Activated CD8-positive, alpha-beta memory T cell treated with anti-CD3 and anti-CD28 coated beads, Interleukin-2, amount 10 ng/mL, durations not matched to agents 7 days and 5 days (primary cell): ENCODE results near the gene TEX29. TPM values are rescaled to one million over a fixed set of nuclear protein-coding genes. Genes with fewer than 3 reads are reported as not detected.

ENCODE experiments used
- ATAC-seq: fragments of 150-1000 bp; cut with Tn5 transposase; one replicate; pipeline ENCODE4 v1.10.0; 2021; ENCODE audit warnings: moderate library complexity
- CTCF ChIA-PET: fragments of 350-600 bp; sonication (Branson Sonifier 250); formaldehyde crosslinking; loops from one replicate; lab custom pipeline; 2021; ENCODE audit warnings: antibody characterized with exemption; lab: Charles Lee
- DNase-seq: peaks from one replicate; pipeline ENCODE4 v3.0.0-alpha.2; 2020
- H3K27ac Mint-ChIP-seq: one replicate; pipeline ENCODE4 v1.8.0; 2021; ENCODE audit warnings: mild to moderate bottlenecking, mixed read lengths
- H3K27me3 Mint-ChIP-seq: one replicate; pipeline ENCODE4 v1.8.0; 2021; ENCODE audit warnings: mixed read lengths
- H3K36me3 Mint-ChIP-seq: one replicate; pipeline ENCODE4 v1.8.0; 2021; ENCODE audit warnings: mild to moderate bottlenecking, mixed read lengths
- H3K4me1 Mint-ChIP-seq: one replicate; pipeline ENCODE4 v1.8.0; 2021; ENCODE audit warnings: mixed read lengths
- H3K4me3 Mint-ChIP-seq: one replicate; pipeline ENCODE4 v1.8.0; 2021; ENCODE audit warnings: mild to moderate bottlenecking, moderate library complexity, mixed read lengths
- H3K9me3 Mint-ChIP-seq: one replicate; pipeline ENCODE4 v1.8.0; 2022; ENCODE audit warnings: low read depth, mixed read lengths
- total RNA-seq, 2 experiments: library from RNA; stranded (reverse); gene quantifications; one replicate each; pipeline ENCODE4 v1.2.3, GENCODE V29; 2021

TEX29 gene
- total RNA-seq, 2 experiments from 2014 or later, result 0.40 to 0.96 TPM

- no peak for ATAC-seq
- no peak overlapping the region for H3K4me3 Mint-ChIP-seq
- CTCF ChIA-PET, result no interaction called here
- peaks cover 10% of the 10 kb centered on the region for H3K4me1 Mint-ChIP-seq
- H3K36me3 Mint-ChIP-seq, result peaks cover 41% of the 10 kb centered on the region
- H3K27me3 Mint-ChIP-seq, result no peaks in the 10 kb centered on the region
- H3K27ac Mint-ChIP-seq, result no peak overlapping the region
- DNase-seq, result no peak
- H3K9me3 Mint-ChIP-seq, result no peaks in the 10 kb centered on the region
These were observed 37.4 kb upstream of the TEX29 start for GRCh38 chr13:111282997-111283396.

- no peaks in the 10 kb centered on the region for H3K9me3 Mint-ChIP-seq
- DNase-seq, result no peak
- no peak overlapping the region for H3K4me3 Mint-ChIP-seq
- peaks cover 6% of the 10 kb centered on the region for H3K4me1 Mint-ChIP-seq
- H3K27ac Mint-ChIP-seq, result no peak overlapping the region
- ATAC-seq, result no peak
- peaks cover 37% of the 10 kb centered on the region for H3K36me3 Mint-ChIP-seq
- CTCF ChIA-PET, result no interaction called here
- no peaks in the 10 kb centered on the region for H3K27me3 Mint-ChIP-seq
These were observed 37.0 kb upstream of the TEX29 start for GRCh38 chr13:111283457-111283856.

GRCh38 chr13:111283991-111284390, 36.5 kb upstream of the TEX29 start:
- H3K9me3 Mint-ChIP-seq, result no peaks in the 10 kb centered on the region
- H3K27me3 Mint-ChIP-seq, result no peaks in the 10 kb centered on the region
- peaks cover 34% of the 10 kb centered on the region for H3K36me3 Mint-ChIP-seq
- CTCF ChIA-PET, result no interaction called here
- H3K27ac Mint-ChIP-seq, result no peak overlapping the region
- no peak for ATAC-seq
- DNase-seq, result no peak
- no peak overlapping the region for H3K4me3 Mint-ChIP-seq
- H3K4me1 Mint-ChIP-seq, result peaks cover 5% of the 10 kb centered on the region

GRCh38 chr13:111284565-111284964, 35.9 kb upstream of the TEX29 start:
- Mint-ChIP-seq H3K4me3 (no peak overlapping the region), H3K4me1 (peaks cover 5% of the 10 kb centered on the region), H3K27ac (no peak overlapping the region), H3K9me3 (no peaks in the 10 kb centered on the region), H3K27me3 (no peaks in the 10 kb centered on the region), H3K36me3 (peaks cover 38% of the 10 kb centered on the region)
- no peak for DNase-seq
- ATAC-seq, result no peak
- CTCF ChIA-PET, result interaction anchor here (1.4 kb wide), 1 partner anchor 115 kb away, joined by 3 read pairs; no protein-coding TSS in a partner anchor

GRCh38 chr13:111286162-111286561, 34.3 kb upstream of the TEX29 start:
- Mint-ChIP-seq H3K9me3 (no peaks in the 10 kb centered on the region), H3K4me1 (peaks cover 4% of the 10 kb centered on the region), H3K36me3 (peaks cover 32% of the 10 kb centered on the region), H3K4me3 (no peak overlapping the region), H3K27ac (no peak overlapping the region), H3K27me3 (no peaks in the 10 kb centered on the region)
- CTCF ChIA-PET, result interaction anchor here (1.5 kb wide), 1 partner anchor 9 kb away, joined by 3 read pairs; no protein-coding TSS in a partner anchor
- DNase-seq (no peak), ATAC-seq (no peak)

GRCh38 chr13:111286749-111287148, 33.7 kb upstream of the TEX29 start:
- DNase-seq, result no peak
- no peak for ATAC-seq
- H3K36me3 Mint-ChIP-seq, result peaks cover 28% of the 10 kb centered on the region
- no peaks in the 10 kb centered on the region for H3K27me3 Mint-ChIP-seq
- peaks cover under 1% of the 10 kb centered on the region for H3K4me1 Mint-ChIP-seq
- H3K9me3 Mint-ChIP-seq, result no peaks in the 10 kb centered on the region
- CTCF ChIA-PET, result interaction anchor here (1.5 kb wide), 1 partner anchor 9 kb away, joined by 3 read pairs; no protein-coding TSS in a partner anchor
- H3K4me3 Mint-ChIP-seq, result no peak overlapping the region
- no peak overlapping the region for H3K27ac Mint-ChIP-seq

GRCh38 chr13:111287201-111287600, 33.2 kb upstream of the TEX29 start:
- no peak for ATAC-seq
- H3K27me3 Mint-ChIP-seq, result no peaks in the 10 kb centered on the region
- no peaks in the 10 kb centered on the region for H3K4me1 Mint-ChIP-seq
- CTCF ChIA-PET, result no interaction called here
- H3K9me3 Mint-ChIP-seq, result no peaks in the 10 kb centered on the region
- DNase-seq, result no peak
- no peak overlapping the region for H3K27ac Mint-ChIP-seq
- H3K36me3 Mint-ChIP-seq, result peaks cover 32% of the 10 kb centered on the region
- no peak overlapping the region for H3K4me3 Mint-ChIP-seq

- ATAC-seq (no peak), DNase-seq (no peak)
- no peaks in the 10 kb centered on the region for H3K27me3 Mint-ChIP-seq
- no peaks in the 10 kb centered on the region for H3K4me1 Mint-ChIP-seq
- CTCF ChIA-PET, result no interaction called here
- no peaks in the 10 kb centered on the region for H3K9me3 Mint-ChIP-seq
- no peak overlapping the region for H3K27ac Mint-ChIP-seq
- peaks cover 40% of the 10 kb centered on the region for H3K36me3 Mint-ChIP-seq
- H3K4me3 Mint-ChIP-seq, result no peak overlapping the region
These were observed 32.2 kb upstream of the TEX29 start for GRCh38 chr13:111288276-111288675.

GRCh38 chr13:111289251-111289650, 31.2 kb upstream of the TEX29 start:
- Mint-ChIP-seq H3K36me3 (peaks cover 35% of the 10 kb centered on the region), H3K9me3 (no peaks in the 10 kb centered on the region), H3K4me3 (no peak overlapping the region), H3K27me3 (no peaks in the 10 kb centered on the region), H3K27ac (no peak overlapping the region), H3K4me1 (no peaks in the 10 kb centered on the region)
- no peak for DNase-seq
- CTCF ChIA-PET, result interaction anchor here (1.1 kb wide), 1 partner anchor 8 kb away, joined by 4 read pairs; no protein-coding TSS in a partner anchor
- no peak for ATAC-seq

- H3K9me3 Mint-ChIP-seq, result no peaks in the 10 kb centered on the region
- peaks cover 31% of the 10 kb centered on the region for H3K36me3 Mint-ChIP-seq
- no peaks in the 10 kb centered on the region for H3K27me3 Mint-ChIP-seq
These were observed 28.5 kb upstream of the TEX29 start for GRCh38 chr13:111291908-111292307.

GRCh38 chr13:111292710-111293485, 27.5 kb upstream of the TEX29 start:
- no peak overlapping the region for H3K4me3 Mint-ChIP-seq
- no peak for ATAC-seq
- CTCF ChIA-PET, result no interaction called here
- peaks cover 24% of the 10 kb centered on the region for H3K4me1 Mint-ChIP-seq
- no peaks in the 10 kb centered on the region for H3K27me3 Mint-ChIP-seq
- H3K36me3 Mint-ChIP-seq, result peaks cover 31% of the 10 kb centered on the region
- DNase-seq, result no peak
- H3K27ac Mint-ChIP-seq, result no peak overlapping the region
- H3K9me3 Mint-ChIP-seq, result no peaks in the 10 kb centered on the region

More at GRCh38 chr13:111291908-111292307, 28.5 kb upstream of the TEX29 start:
- CTCF ChIA-PET, result no interaction called here
- Mint-ChIP-seq H3K27ac (no peak overlapping the region), H3K4me3 (no peak overlapping the region), H3K4me1 (peaks cover 15% of the 10 kb centered on the region)
- DNase-seq (no peak), ATAC-seq (no peak)

- H3K4me3 Mint-ChIP-seq, result no peak overlapping the region
- peaks cover 24% of the 10 kb centered on the region for H3K4me1 Mint-ChIP-seq
- CTCF ChIA-PET, result interaction anchor here (1.1 to 1.5 kb wide), 2 partner anchors 10 to 16 kb away, joined by 3 read pairs; no protein-coding TSS in a partner anchor
- H3K27ac Mint-ChIP-seq, result no peak overlapping the region
- H3K36me3 Mint-ChIP-seq, result peaks cover 31% of the 10 kb centered on the region
- DNase-seq (no peak), ATAC-seq (no peak)
- no peaks in the 10 kb centered on the region for H3K9me3 Mint-ChIP-seq
- no peaks in the 10 kb centered on the region for H3K27me3 Mint-ChIP-seq
These were observed 24.6 kb upstream of the TEX29 start for GRCh38 chr13:111295886-111296285.

- CTCF ChIA-PET, result interaction anchor here (1.1 to 1.5 kb wide), 2 partner anchors 10 to 17 kb away, joined by 3 read pairs; no protein-coding TSS in a partner anchor
- H3K27me3 Mint-ChIP-seq, result no peaks in the 10 kb centered on the region
- H3K4me1 Mint-ChIP-seq, result peaks cover 24% of the 10 kb centered on the region
- H3K27ac Mint-ChIP-seq, result no peak overlapping the region
- DNase-seq (no peak), ATAC-seq (peak; percentile 12)
- H3K9me3 Mint-ChIP-seq, result no peaks in the 10 kb centered on the region
- H3K36me3 Mint-ChIP-seq, result peaks cover 35% of the 10 kb centered on the region
- H3K4me3 Mint-ChIP-seq, result no peak overlapping the region
These were observed 24.0 kb upstream of the TEX29 start for GRCh38 chr13:111296417-111296816.
